OCI-LY7 (cell line): ENCODE results near the gene PLAC9. TPM values are rescaled to one million over a fixed set of nuclear protein-coding genes. Genes with fewer than 3 reads are reported as not detected.

Experiments
- BruUV-seq: library from RNA; stranded (reverse); fragments of 400-500 nt; replicated peaks from 2 replicates; lab custom pipeline; 2021; lab: Mats Ljungman, UMichigan
- CTCF ChIA-PET: fragments of 300-600 bp; sonication (Branson Sonifier 250); formaldehyde crosslinking; loops from one replicate; lab custom pipeline; 2022; ENCODE audit warnings: antibody characterized with exemption; ENCODE audit not compliant: unreplicated experiment; lab: Charles Lee
- POLR2A ChIA-PET: fragments of 300-600 bp; sonication (Branson Sonifier 250); formaldehyde crosslinking; loops from one replicate; lab custom pipeline; 2022; ENCODE audit warnings: antibody characterized with exemption; lab: Charles Lee
- DNase-seq: peaks from one replicate; pipeline ENCODE4 v3.0.0-alpha.2; 2015; ENCODE audit warnings: low spot score
- H2AFZ ChIP-seq: fragments of 200-600 bp; sonication (generic), shearing (Covaris generic); 2 replicates; pipeline ENCODE4 v1.6.1; 2014; ENCODE audit warnings: mild to moderate bottlenecking, antibody characterized with exemption, low read length, moderate library complexity
- H3K27ac ChIP-seq: fragments of 200-600 bp; sonication (generic); 2 replicates; pipeline ENCODE4 v1.5.1; 2014; ENCODE audit warnings: mixed run types, low read depth, mild to moderate bottlenecking, moderate library complexity, low read length, inconsistent platforms; ENCODE audit not compliant: poor library complexity, severe bottlenecking
- H3K36me3 ChIP-seq: fragments of 200-600 bp; sonication (generic); 2 replicates; pipeline ENCODE4 v1.6.1; 2014; ENCODE audit warnings: mild to moderate bottlenecking, antibody characterized with exemption, low read length, moderate library complexity, mixed read lengths; ENCODE audit not compliant: insufficient read depth
- H3K4me1 ChIP-seq: fragments of 200-600 bp; sonication (generic); 2 replicates; pipeline ENCODE4 v1.5.1; 2014; ENCODE audit warnings: mild to moderate bottlenecking, low read length; ENCODE audit not compliant: insufficient read depth, poor library complexity, severe bottlenecking
- H3K4me2 ChIP-seq: fragments of 200-600 bp; sonication (generic); 2 replicates; pipeline ENCODE4 v1.6.1; 2014; ENCODE audit warnings: mild to moderate bottlenecking, low read length
- H3K4me3 ChIP-seq: fragments of 200-600 bp; sonication (generic); 2 replicates; pipeline ENCODE4 v1.5.1; 2014; ENCODE audit warnings: mild to moderate bottlenecking, low read depth, low read length; ENCODE audit not compliant: poor library complexity, severe bottlenecking
- H3K79me2 ChIP-seq: fragments of 200-600 bp; sonication (generic); 2 replicates; pipeline ENCODE4 v1.6.1; 2016; ENCODE audit warnings: low read depth, mild to moderate bottlenecking, low read length, moderate library complexity, mixed read lengths; ENCODE audit not compliant: insufficient read depth
- H3K9me2 ChIP-seq: fragments of 200-600 bp; sonication (generic); 2 replicates; pipeline ENCODE4 v1.6.1; 2016; ENCODE audit warnings: mild to moderate bottlenecking, low read length, mixed read lengths; ENCODE audit not compliant: insufficient read depth
- H3K9me3 ChIP-seq: fragments of 200-600 bp; sonication (generic); 2 replicates; pipeline ENCODE4 v1.6.1; 2014; ENCODE audit warnings: mild to moderate bottlenecking, mixed run types, low read length, mixed read lengths
- H4K20me1 ChIP-seq: fragments of 200-600 bp; sonication (generic); 2 replicates; pipeline ENCODE4 v1.6.1; 2014; ENCODE audit warnings: mild to moderate bottlenecking, antibody characterized with exemption, low read length, moderate library complexity, mixed read lengths; ENCODE audit not compliant: insufficient read depth
- EZH2phosphoT487 ChIP-seq: fragments of 200-600 bp; sonication (generic); IDR thresholded peaks from 2 replicates; pipeline ENCODE4 v1.6.1; 2018; ENCODE audit warnings: low read depth, borderline replicate concordance, mild to moderate bottlenecking, mixed run types, antibody characterized with exemption, low read length, moderate library complexity, mixed read lengths
- intact Hi-C: fragments of 100-400 bp; cut with micrococcal nuclease; formaldehyde crosslinking; loops from one replicate; pipeline ENCODE4 v1.10.0; 2022; ENCODE audit not compliant: unreplicated experiment
- total RNA-seq, 2 experiments: library from RNA; depleted of rRNA in 1 of 2; stranded (reverse); fragments of >200 nt in 1 of 2; shearing (Covaris generic) in 1 of 2; gene quantifications; 2 replicates each; pipeline ENCODE4 v1.2.3, GENCODE V29; 2014 to 2022
- TF ChIP-seq, protein P1 (sequence below): fragments of 200-600 bp; sonication (generic); conservative IDR thresholded peaks from 2 replicates; pipeline ENCODE4 v1.5.1; 2014; ENCODE audit warnings: mild to moderate bottlenecking, antibody characterized with exemption, low read length, moderate library complexity, mixed read lengths

The PLAC9 gene
- total RNA-seq, 2 experiments from 2014 or later: not detected

DNA sequence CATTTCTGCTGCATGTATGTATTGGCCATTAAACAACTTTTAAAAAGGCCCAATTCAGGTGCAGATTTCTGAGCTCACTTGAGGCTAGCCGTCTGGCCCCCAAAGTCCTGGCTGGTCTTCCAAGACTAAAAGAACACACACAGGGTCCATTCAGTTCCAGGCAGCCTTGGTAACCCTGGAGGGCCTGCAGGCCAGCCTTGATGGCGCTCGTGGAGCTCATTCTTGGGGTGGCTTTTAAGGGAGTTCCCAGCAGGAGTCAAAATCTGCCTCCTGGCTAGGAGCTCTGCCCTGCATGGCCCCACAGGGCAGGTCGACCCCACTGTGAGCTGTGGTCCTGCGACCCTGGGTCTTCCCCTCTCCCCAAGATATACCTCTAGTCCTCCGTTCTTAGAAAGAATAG, 44.0 kb downstream of the PLAC9 start:
- no peak for DNase-seq
- Histone ChIP-seq H3K27ac (no peak overlapping the region), H4K20me1 (no peaks in the 10 kb centered on the region), H3K4me3 (no peak overlapping the region), H3K79me2 (peaks cover 9% of the 10 kb centered on the region; the same call in 1 of the 2 replicates), H3K36me3 (peaks cover 34% of the 10 kb centered on the region), H3K4me1 (peaks cover 21% of the 10 kb centered on the region), H3K9me2 (no peaks in the 10 kb centered on the region), H3K4me2 (no peak overlapping the region), H2AFZ (no peak overlapping the region), H3K9me3 (no peaks in the 10 kb centered on the region)
- CTCF ChIA-PET: interaction anchor here (1.6 kb wide), 1 partner anchor 27 kb away, joined by 6 read pairs; no protein-coding TSS in a partner anchor
- no peak for TF ChIP-seq EZH2phosphoT487
- TF ChIP-seq, protein P1, sequence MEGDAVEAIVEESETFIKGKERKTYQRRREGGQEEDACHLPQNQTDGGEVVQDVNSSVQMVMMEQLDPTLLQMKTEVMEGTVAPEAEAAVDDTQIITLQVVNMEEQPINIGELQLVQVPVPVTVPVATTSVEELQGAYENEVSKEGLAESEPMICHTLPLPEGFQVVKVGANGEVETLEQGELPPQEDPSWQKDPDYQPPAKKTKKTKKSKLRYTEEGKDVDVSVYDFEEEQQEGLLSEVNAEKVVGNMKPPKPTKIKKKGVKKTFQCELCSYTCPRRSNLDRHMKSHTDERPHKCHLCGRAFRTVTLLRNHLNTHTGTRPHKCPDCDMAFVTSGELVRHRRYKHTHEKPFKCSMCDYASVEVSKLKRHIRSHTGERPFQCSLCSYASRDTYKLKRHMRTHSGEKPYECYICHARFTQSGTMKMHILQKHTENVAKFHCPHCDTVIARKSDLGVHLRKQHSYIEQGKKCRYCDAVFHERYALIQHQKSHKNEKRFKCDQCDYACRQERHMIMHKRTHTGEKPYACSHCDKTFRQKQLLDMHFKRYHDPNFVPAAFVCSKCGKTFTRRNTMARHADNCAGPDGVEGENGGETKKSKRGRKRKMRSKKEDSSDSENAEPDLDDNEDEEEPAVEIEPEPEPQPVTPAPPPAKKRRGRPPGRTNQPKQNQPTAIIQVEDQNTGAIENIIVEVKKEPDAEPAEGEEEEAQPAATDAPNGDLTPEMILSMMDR: no peak
- no TSS peak for BruUV-seq
- intact Hi-C loops: no loop called here
- POLR2A ChIA-PET: interaction anchor here (0.6 to 2.5 kb wide), 4 partner anchors 8 to 457 kb away, joined by 3 to 9 read pairs (median 4); no protein-coding TSS in a partner anchor

GRCh38 chr10:80177781-80178636, 45.5 kb downstream of the PLAC9 start:
- intact Hi-C loops: no loop called here
- H3K27ac ChIP-seq: no peak overlapping the region
- H2AFZ ChIP-seq: no peak overlapping the region
- peaks cover 20% of the 10 kb centered on the region for H3K36me3 ChIP-seq
- no peak overlapping the region for H3K4me3 ChIP-seq
- peaks cover 23% of the 10 kb centered on the region for H3K79me2 ChIP-seq
- CTCF ChIA-PET: no interaction called here
- no peaks in the 10 kb centered on the region for H3K9me3 ChIP-seq
- H3K4me2 ChIP-seq: peak overlapping the region; percentile 14; the same call in 1 of the 2 replicates
- peak; percentile 29 for DNase-seq
- H3K4me1 ChIP-seq: peaks cover 21% of the 10 kb centered on the region
- no peaks in the 10 kb centered on the region for H3K9me2 ChIP-seq
- TF ChIP-seq, protein P1: no peak
- no peak for TF ChIP-seq EZH2phosphoT487
- BruUV-seq: no TSS peak
- H4K20me1 ChIP-seq: no peaks in the 10 kb centered on the region
- POLR2A ChIA-PET: interaction anchor here (0.6 to 3.3 kb wide), 2 partner anchors 11 to 274 kb away, joined by 3 to 11 read pairs; no protein-coding TSS in a partner anchor
